SK-N-SH treated with all-trans-retinoic acid at 6 μM for 48 hours (cell line): ENCODE measurements around the gene GTF2F2.
"Not testable (repeated sequence)": the region's sequence is repeated elsewhere in the genome, so short reads cannot be mapped to it uniquely, and the experiment has no call there.

Source experiments
- ATAC-seq: fragments of 200-7000 bp; cut with Tn5 transposase; 3 replicates; pipeline ENCODE4 v1.9.1; 2020; ENCODE audit warnings: mild to moderate bottlenecking, moderate library complexity
- ARNTL ChIP-seq: fragments of 450-650 bp; formaldehyde crosslinking; IDR thresholded peaks from 2 replicates; pipeline ENCODE4 v1.5.0; 2020; ENCODE audit warnings: low read depth, mild to moderate bottlenecking, moderate library complexity, borderline replicate concordance
- BACH2 ChIP-seq: fragments of 250-450 bp; sonication (Bioruptor Pico); IDR thresholded peaks from 2 replicates; pipeline ENCODE4 v1.9.0; 2021; ENCODE audit warnings: mild to moderate bottlenecking, borderline replicate concordance
- CREB5 ChIP-seq: fragments of 250-450 bp; sonication (Bioruptor Pico); IDR thresholded peaks from 2 replicates; pipeline ENCODE4 v1.5.1; 2020; ENCODE audit warnings: low read depth, mild to moderate bottlenecking, moderate library complexity
- CSDC2 ChIP-seq: fragments of 250-450 bp; sonication (Bioruptor Pico); IDR thresholded peaks from 2 replicates; pipeline ENCODE4 v1.5.0; 2020; ENCODE audit warnings: mild to moderate bottlenecking, moderate library complexity
- CSRNP3 ChIP-seq: fragments of 250-450 bp; sonication (Bioruptor Pico); IDR thresholded peaks from 2 replicates; pipeline ENCODE4 v1.5.1; 2021; ENCODE audit warnings: mild to moderate bottlenecking, moderate library complexity
- ESRRG ChIP-seq: fragments of 250-450 bp; sonication (Bioruptor Pico); IDR thresholded peaks from 2 replicates; pipeline ENCODE4 v1.6.1; 2021; ENCODE audit warnings: mild to moderate bottlenecking
- GLIS3 ChIP-seq: fragments of 250-450 bp; sonication (Bioruptor Pico); IDR thresholded peaks from 2 replicates; pipeline ENCODE4 v1.5.0; 2020; ENCODE audit warnings: mild to moderate bottlenecking, moderate library complexity
- ISL1 ChIP-seq: fragments of 250-450 bp; sonication (Bioruptor Pico); IDR thresholded peaks from 2 replicates; pipeline ENCODE4 v2.1.2; 2022; ENCODE audit warnings: mild to moderate bottlenecking, moderate library complexity
- OSR1 ChIP-seq: fragments of 250-450 bp; sonication (Bioruptor Pico); IDR thresholded peaks from 2 replicates; pipeline ENCODE4 v1.8.0; 2022; ENCODE audit warnings: moderate library complexity, mild to moderate bottlenecking, inconsistent platforms
- SNAI2 ChIP-seq: fragments of 250-450 bp; sonication (Bioruptor Pico); IDR thresholded peaks from 2 replicates; pipeline ENCODE4 v1.5.0; 2020; ENCODE audit warnings: mild to moderate bottlenecking, moderate library complexity
- TCF4 ChIP-seq: fragments of 250-450 bp; sonication (Bioruptor Pico); IDR thresholded peaks from 2 replicates; pipeline ENCODE4 v1.8.0; 2021; ENCODE audit warnings: mild to moderate bottlenecking, moderate library complexity, borderline replicate concordance
- TOX ChIP-seq: fragments of 250-450 bp; sonication (Bioruptor Pico); IDR thresholded peaks from 2 replicates; pipeline ENCODE4 v1.8.0; 2021; ENCODE audit warnings: mild to moderate bottlenecking, moderate library complexity, borderline replicate concordance
- TSHZ2 ChIP-seq: fragments of 250-450 bp; sonication (Bioruptor Pico); IDR thresholded peaks from 2 replicates; pipeline ENCODE4 v1.5.0; 2020; ENCODE audit warnings: mild to moderate bottlenecking, moderate library complexity
- ZC3H10 ChIP-seq: fragments of 250-450 bp; sonication (Bioruptor Pico); IDR thresholded peaks from 2 replicates; pipeline ENCODE4 v1.5.1; 2021; ENCODE audit warnings: mild to moderate bottlenecking, moderate library complexity
- ZFP3 ChIP-seq: fragments of 250-450 bp; sonication (Bioruptor Pico); IDR thresholded peaks from 2 replicates; pipeline ENCODE4 v1.5.0; 2020; ENCODE audit warnings: mild to moderate bottlenecking, moderate library complexity
- ZFP30 ChIP-seq: fragments of 450-650 bp; formaldehyde crosslinking; IDR thresholded peaks from 2 replicates; pipeline ENCODE4 v1.5.0; 2022; ENCODE audit warnings: mild to moderate bottlenecking, moderate library complexity
- ZNF565 ChIP-seq: fragments of 450-650 bp; formaldehyde crosslinking; conservative IDR thresholded peaks from 2 replicates; pipeline ENCODE4 v1.5.0; 2020; ENCODE audit warnings: low read depth, mild to moderate bottlenecking, moderate library complexity
- ZNF70 ChIP-seq: fragments of 450-650 bp; formaldehyde crosslinking; IDR thresholded peaks from 2 replicates; pipeline ENCODE4 v1.5.0; 2020; ENCODE audit warnings: mild to moderate bottlenecking, moderate library complexity
- ZNF8 ChIP-seq: fragments of 450-650 bp; formaldehyde crosslinking; IDR thresholded peaks from 2 replicates; pipeline ENCODE4 v1.5.0; 2020; ENCODE audit warnings: mild to moderate bottlenecking, moderate library complexity

GTF2F2 gene

GRCh38 chr13:45184693-45185092 is 64.4 kb downstream of the GTF2F2 start:
- TF ChIP-seq ZFP30 (no peak), CREB5 (CRISPR knock-in tag) (no peak), ZC3H10 (CRISPR knock-in tag) (no peak), ISL1 (CRISPR knock-in tag) (no peak), ESRRG (CRISPR knock-in tag) (no peak), BACH2 (no peak), ZNF70 (no peak), ZFP3 (CRISPR knock-in tag) (no peak), ARNTL (CRISPR knock-in tag) (no peak), CSDC2 (CRISPR knock-in tag) (no peak), GLIS3 (CRISPR knock-in tag) (no peak), TSHZ2 (CRISPR knock-in tag) (no peak), ZNF8 (CRISPR knock-in tag) (no peak), ZNF565 (CRISPR knock-in tag) (no peak)
- TF ChIP-seq, all 23 proteins: peak for 0
- no peak for ATAC-seq

- TF ChIP-seq ZFP3 (CRISPR knock-in tag) (no peak), OSR1 (CRISPR knock-in tag) (no peak), TCF4 (CRISPR knock-in tag) (no peak), CSRNP3 (CRISPR knock-in tag) (no peak), ZC3H10 (CRISPR knock-in tag) (no peak), ESRRG (CRISPR knock-in tag) (no peak), SNAI2 (no peak)
- TF ChIP-seq, all 23 proteins: peak for 0
- ATAC-seq, result no peak
These were observed 65.0 kb downstream of the GTF2F2 start for GRCh38 chr13:45185286-45185685.

- not testable (repeated sequence) for ATAC-seq
These were observed 68.8 kb downstream of the GTF2F2 start for GRCh38 chr13:45189077-45189476.

GRCh38 chr13:45189511-45189910 is 69.2 kb downstream of the GTF2F2 start:
- peak; percentile 79; the same call in 2 of the 3 replicates for ATAC-seq

GRCh38 chr13:45191874-45192273 is 71.6 kb downstream of the GTF2F2 start:
- no peak for TF ChIP-seq TOX (CRISPR knock-in tag)
- no peak for TF ChIP-seq TSHZ2 (CRISPR knock-in tag)
- TF ChIP-seq TCF4 (CRISPR knock-in tag), result no peak
- TF ChIP-seq ISL1 (CRISPR knock-in tag), result peak; percentile 51
- ATAC-seq, result no peak
